Mammary epithelial cell (primary cell): ENCODE data around the gene DOK7.

ENCODE experiments used
- CTCF ChIP-seq, 2 donors: IDR thresholded peaks in 1 of 2; conservative IDR thresholded peaks in 1 of 2; 2 replicates each; pipeline ENCODE4 v1.5.1; 2011 to 2012; ENCODE audit warnings: inconsistent platforms in 2 of 2, low read length in 2 of 2, mild to moderate bottlenecking in 2 of 2, control low read depth in 1 of 2, low read depth in 1 of 2; ENCODE audit not compliant: insufficient read depth in 1 of 2; ENCODE audit errors: extremely low read depth in 1 of 2
- EZH2 ChIP-seq: IDR thresholded peaks from 2 replicates; pipeline ENCODE4 v1.6.1; 2012; ENCODE audit warnings: low read length, inconsistent platforms, borderline replicate concordance

- TF ChIP-seq CTCF (conservative IDR thresholded peaks at IDR 0.05 in 1 of 2, IDR thresholded peaks at IDR 0.05 in 1 of 2; ENCODE audit: extremely low read depth in 1 of 2, insufficient read depth in 1 of 2, low read depth in 1 of 2, low read length in 2 of 2) (no peak), EZH2 (no peak)
Observed at GRCh38 chr4:3471098-3471760, 8.1 kb downstream of the DOK7 start.
